Stimulated activated naive B cell treated with anti-CD40 and anti-IgM and Interleukin-4, amounts not matched to agents 10 μg/mL and 1 μg/mL and 100 μg/mL, for 72 hours (primary cell): ENCODE data around the gene ZMYM2.

Experiments used
- ATAC-seq, 2 donors: fragments of 150-1000 bp; cut with Tn5 transposase; replicated peaks; 2 replicates each; pipeline ENCODE4 v1.10.0; 2021; ENCODE audit warnings: moderate library complexity in 1 of 2
- DNase-seq: peaks from one replicate; pipeline ENCODE4 v3.0.0; 2021
- H3K27ac Mint-ChIP-seq: one replicate; pipeline ENCODE4 v1.8.0; 2022; ENCODE audit warnings: mild to moderate bottlenecking, mixed read lengths
- H3K27me3 Mint-ChIP-seq, 2 donors: one replicate each; pipeline ENCODE4 v1.8.0; 2022; ENCODE audit warnings: mixed read lengths in 2 of 2
- H3K36me3 Mint-ChIP-seq, 2 donors: one replicate each; pipeline ENCODE4 v1.8.0; 2022; ENCODE audit warnings: mixed read lengths in 2 of 2, mild to moderate bottlenecking in 1 of 2
- H3K4me1 Mint-ChIP-seq, 2 donors: one replicate each; pipeline ENCODE4 v1.8.0; 2022; ENCODE audit warnings: mixed read lengths in 2 of 2, mild to moderate bottlenecking in 1 of 2
- H3K4me3 Mint-ChIP-seq, 2 donors: one replicate each; pipeline ENCODE4 v1.8.0; 2022; ENCODE audit warnings: mild to moderate bottlenecking in 2 of 2, mixed read lengths in 2 of 2, moderate library complexity in 1 of 2
- H3K9me3 Mint-ChIP-seq, 2 donors: one replicate each; pipeline ENCODE4 v1.8.0; 2022; ENCODE audit warnings: mixed read lengths in 2 of 2, mild to moderate bottlenecking in 1 of 2

Gene ZMYM2

DNA sequence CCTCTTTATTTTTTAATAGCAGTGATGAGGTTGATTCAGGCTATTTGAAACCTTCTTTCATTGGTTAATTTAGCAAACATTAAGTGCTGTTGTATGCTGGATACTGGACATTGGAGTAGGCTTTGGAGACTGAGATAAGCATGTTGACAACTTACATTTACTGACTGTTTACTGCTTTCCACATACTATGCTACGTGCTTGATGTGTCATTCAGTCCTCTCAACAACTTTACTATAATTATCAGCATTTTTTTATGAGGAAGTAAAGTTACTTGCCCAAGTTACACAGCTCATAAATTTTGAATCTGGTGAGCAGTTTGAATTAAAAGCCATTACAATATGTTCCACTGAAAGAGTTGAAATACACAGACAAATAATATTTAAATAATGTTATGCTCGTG is 118.6 kb downstream of the ZMYM2 start:
- H3K27me3 Mint-ChIP-seq: no peaks in the 10 kb centered on the region
- peaks cover 16 to 27% of the 10 kb centered on the region in 2 donors for H3K36me3 Mint-ChIP-seq
- H3K4me3 Mint-ChIP-seq: no peak overlapping the region
- no peak for DNase-seq
- no peak for ATAC-seq
- H3K9me3 Mint-ChIP-seq: no peaks in the 10 kb centered on the region
- H3K4me1 Mint-ChIP-seq: peaks cover 4 to 19% of the 10 kb centered on the region in 2 donors
- H3K27ac Mint-ChIP-seq: no peak overlapping the region

DNA sequence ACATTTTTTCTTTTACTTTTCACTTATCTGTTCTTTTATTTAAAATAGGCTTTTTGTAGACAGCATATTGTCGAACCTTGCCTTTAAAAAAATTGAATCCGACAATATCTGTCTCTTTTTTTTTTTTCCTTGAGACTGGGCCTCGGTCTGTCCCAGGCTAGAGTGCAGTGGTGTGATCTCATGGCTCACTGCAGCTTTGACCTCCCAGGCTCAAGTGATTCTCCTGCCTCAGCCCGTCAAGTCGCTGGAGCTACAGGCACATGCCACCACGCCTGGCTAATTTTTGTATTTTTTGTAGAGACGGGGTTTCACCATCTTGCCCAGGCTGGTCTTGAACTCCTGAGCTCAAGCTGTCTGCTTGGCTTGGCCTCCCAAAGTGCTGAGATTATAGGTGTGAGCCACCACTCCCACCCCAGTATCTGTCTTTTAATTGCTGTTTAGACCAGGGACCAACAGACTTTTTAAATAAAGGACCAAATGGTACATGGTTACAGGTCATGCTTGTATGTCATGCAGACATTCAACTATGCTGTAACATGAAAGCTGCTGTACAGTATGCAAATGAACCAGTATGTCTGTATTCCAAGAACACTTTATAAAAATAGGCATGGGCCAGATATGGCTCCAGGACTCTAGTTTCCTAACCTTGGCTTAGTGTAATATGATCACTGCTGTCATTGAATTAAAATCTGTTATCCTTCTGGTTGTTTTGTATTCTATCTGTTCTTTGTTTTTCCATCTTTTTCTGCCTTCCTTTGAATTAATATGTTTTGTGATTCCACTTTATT is 122.0 kb downstream of the ZMYM2 start:
- Mint-ChIP-seq H3K36me3 (peaks cover 11 to 23% of the 10 kb centered on the region in 2 donors), H3K4me3 (no peak overlapping the region), H3K27ac (no peak overlapping the region), H3K27me3 (no peaks in the 10 kb centered on the region), H3K4me1 (no peaks in the 10 kb centered on the region), H3K9me3 (no peaks in the 10 kb centered on the region)
- no peak for ATAC-seq
- DNase-seq: no peak

DNA sequence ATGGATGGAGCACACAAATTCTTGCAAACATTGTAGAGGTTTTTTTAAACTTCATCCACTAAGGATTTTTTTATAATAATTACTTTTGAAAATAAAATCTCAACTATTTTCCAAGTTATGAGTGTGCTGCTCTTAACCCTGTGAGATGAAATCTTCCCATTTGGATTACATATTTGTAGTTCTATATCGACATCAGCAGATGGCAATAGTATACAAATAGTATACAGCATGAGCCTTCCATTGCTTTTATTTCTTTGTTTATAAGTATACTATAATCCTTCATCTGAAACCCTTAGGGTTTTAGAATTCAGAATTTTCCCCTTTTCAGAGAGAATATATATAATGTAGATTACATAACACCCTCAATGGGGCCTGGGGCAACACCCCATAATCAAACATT is 131.8 kb downstream of the ZMYM2 start:
- peaks cover 9% of the 10 kb centered on the region in 2 donors for H3K36me3 Mint-ChIP-seq
- no peaks in the 10 kb centered on the region for H3K4me1 Mint-ChIP-seq
- H3K27ac Mint-ChIP-seq: no peak overlapping the region
- H3K4me3 Mint-ChIP-seq: no peak overlapping the region
- no peaks in the 10 kb centered on the region for H3K27me3 Mint-ChIP-seq
- H3K9me3 Mint-ChIP-seq: no peaks in the 10 kb centered on the region
- DNase-seq (no peak), ATAC-seq (no peak)

DNA sequence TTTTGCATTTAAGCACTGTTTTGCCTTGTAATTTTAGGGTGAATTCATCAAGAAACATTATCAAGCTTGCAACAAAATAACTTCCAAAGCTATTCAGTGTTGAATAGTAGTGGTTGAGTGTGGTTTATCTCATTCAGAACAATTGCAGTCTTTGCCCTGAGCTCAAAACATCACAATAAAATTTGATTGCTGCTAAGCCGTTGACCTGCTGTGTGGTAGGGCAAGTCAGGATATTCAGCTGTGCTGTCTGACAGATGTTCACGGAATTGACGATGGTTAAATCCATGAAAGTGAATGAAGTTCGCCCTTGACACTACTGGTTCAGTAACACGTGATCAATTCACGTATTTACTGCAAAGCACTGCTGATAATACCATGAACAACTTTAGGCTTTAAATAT is 135.4 kb downstream of the ZMYM2 start:
- Mint-ChIP-seq H3K4me3 (no peak overlapping the region), H3K27me3 (peaks cover 10 to 20% of the 10 kb centered on the region in 2 donors), H3K36me3 (no peaks in the 10 kb centered on the region), H3K4me1 (no peaks in the 10 kb centered on the region), H3K9me3 (no peaks in the 10 kb centered on the region), H3K27ac (no peak overlapping the region)
- ATAC-seq (no peak), DNase-seq (no peak)

DNA sequence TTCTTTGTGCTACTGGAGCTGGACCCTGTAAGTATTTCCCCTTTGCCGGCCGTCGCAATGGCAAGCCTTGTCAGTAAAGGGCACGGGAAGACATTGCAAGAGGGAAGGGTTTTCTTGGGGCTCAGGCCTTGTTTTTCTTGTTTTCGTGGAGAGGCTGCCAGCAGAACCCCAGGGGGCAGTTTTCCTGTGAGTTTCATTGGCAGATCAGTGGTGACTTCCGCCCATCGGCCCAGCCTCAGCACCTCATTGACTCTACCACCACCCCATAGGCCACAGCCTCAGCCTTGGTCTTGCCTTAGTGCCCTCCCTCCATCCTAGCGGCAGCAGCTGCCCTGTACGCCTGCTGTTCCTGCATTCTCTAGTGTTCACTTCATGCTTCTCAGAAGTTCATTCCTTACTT is 140.8 kb downstream of the ZMYM2 start:
- Mint-ChIP-seq H3K27ac (no peak overlapping the region), H3K36me3 (no peaks in the 10 kb centered on the region), H3K4me3 (no peak overlapping the region), H3K4me1 (no peaks in the 10 kb centered on the region), H3K27me3 (peaks cover 46 to 58% of the 10 kb centered on the region in 2 donors), H3K9me3 (no peaks in the 10 kb centered on the region)
- ATAC-seq (no peak), DNase-seq (no peak)

DNA sequence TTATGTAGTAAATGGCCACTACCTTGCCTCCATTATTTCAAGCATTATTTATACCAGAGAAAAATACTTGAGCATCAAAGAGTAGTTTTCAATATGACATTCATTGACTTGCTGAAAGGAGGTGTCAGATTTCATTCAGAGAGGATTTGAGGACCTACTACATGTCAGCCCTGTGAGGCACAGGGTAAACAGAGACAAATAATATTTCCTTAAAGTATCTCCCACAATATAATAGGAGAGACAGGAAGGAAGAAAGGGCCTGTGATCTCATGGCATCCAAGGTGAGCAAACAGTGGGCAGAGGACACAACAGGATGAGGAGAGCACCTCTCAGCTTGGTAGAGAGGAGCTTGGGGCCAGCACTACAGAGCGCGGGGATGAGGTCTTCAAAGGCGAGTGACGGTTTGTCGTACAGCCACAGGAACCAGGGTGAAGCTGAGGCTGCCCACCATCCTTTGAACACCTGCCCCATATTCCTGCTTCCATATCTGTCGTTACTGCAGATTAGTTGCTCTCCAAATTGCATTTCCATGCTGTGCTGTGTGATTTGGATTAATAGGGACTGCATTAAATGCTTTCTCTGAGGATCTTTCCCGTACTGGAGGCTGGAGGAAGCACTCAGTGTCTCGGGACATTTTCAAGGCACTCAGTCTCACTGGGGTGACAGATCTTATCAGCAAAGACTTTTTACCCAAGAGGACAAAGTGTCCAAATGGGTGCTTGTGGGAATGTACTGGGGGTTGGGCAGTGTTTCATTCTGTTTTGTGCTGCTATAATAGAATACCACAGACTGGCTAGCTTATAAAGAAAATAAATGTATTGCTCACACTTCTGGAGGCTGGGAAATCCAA is 143.2 kb downstream of the ZMYM2 start:
- H3K4me3 Mint-ChIP-seq: no peak overlapping the region
- no peak for DNase-seq
- H3K4me1 Mint-ChIP-seq: no peaks in the 10 kb centered on the region
- no peaks in the 10 kb centered on the region for H3K36me3 Mint-ChIP-seq
- H3K27me3 Mint-ChIP-seq: peaks cover 55 to 67% of the 10 kb centered on the region in 2 donors
- no peaks in the 10 kb centered on the region for H3K9me3 Mint-ChIP-seq
- H3K27ac Mint-ChIP-seq: no peak overlapping the region
- ATAC-seq: no peak

DNA sequence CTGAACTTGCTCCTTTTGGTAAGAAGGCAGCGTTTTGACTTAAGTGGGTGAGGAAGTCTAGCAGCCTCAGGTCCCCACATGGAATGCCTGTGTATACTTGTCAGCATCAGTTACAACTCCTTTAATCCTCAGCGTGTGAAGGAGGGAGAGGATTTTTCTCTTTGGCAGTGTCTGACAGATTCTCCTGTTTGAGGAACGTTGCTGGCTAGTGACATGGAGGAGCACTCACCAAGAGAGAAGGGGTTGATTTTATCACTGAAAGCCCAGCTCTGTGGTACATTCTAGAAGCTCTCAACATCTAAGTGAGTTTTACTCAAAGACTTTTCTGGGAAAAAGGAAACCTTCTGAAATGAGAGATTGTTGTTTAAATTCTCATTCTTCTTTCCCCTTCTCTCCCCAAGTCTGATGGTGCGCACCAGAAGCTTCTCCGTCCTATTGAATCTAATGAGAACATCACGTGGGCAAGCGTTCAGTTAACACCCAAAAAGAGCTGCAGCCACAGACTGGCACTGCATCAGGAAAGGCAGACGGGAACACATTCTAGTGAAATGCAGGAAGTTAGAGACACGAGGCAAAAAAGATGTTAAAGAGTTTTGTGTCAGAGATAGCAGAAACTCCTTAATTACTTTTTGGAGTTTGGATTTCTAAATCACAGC is 144.1 kb downstream of the ZMYM2 start:
- Mint-ChIP-seq H3K27me3 (peaks cover 55 to 67% of the 10 kb centered on the region in 2 donors), H3K9me3 (no peaks in the 10 kb centered on the region), H3K4me1 (no peaks in the 10 kb centered on the region), H3K36me3 (no peaks in the 10 kb centered on the region), H3K4me3 (no peak overlapping the region), H3K27ac (no peak overlapping the region)
- DNase-seq (no peak), ATAC-seq (no peak)

DNA sequence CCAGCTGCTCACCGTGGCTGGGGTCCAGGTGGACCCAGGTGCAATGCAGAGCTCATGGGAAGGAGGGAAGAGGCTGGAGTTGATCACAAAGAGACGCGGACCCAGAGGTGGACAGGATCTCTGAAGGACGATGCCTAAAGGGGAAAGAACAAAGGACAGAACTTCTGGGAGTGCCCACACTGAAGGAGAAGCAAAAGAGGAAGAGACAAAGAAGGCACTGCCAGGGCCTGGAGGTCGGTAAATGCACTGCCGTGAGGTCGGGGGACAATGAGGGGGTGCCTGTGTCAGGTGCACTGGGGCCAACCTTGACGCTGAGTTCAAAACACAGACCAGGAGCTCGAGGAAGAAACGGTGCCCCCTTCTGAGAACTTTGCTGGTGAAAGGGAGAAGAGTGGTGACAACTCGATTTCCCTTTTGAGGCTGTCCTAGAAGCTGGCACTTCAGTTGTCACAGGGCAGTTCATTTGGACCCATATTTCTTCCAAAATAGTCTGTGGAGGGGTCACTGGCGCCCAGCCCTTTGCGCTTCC is 146.7 kb downstream of the ZMYM2 start:
- Mint-ChIP-seq H3K36me3 (no peaks in the 10 kb centered on the region), H3K4me1 (no peaks in the 10 kb centered on the region), H3K9me3 (no peaks in the 10 kb centered on the region), H3K27me3 (peaks cover 38 to 57% of the 10 kb centered on the region in 2 donors), H3K27ac (no peak overlapping the region), H3K4me3 (no peak overlapping the region)
- ATAC-seq: no peak
- DNase-seq: no peak

GRCh38 chr13:20106742-20107141 is 148.2 kb downstream of the ZMYM2 start:
- H3K27ac Mint-ChIP-seq: no peak overlapping the region
- DNase-seq (no peak), ATAC-seq (no peak)
- H3K4me3 Mint-ChIP-seq: no peak overlapping the region
- no peaks in the 10 kb centered on the region for H3K9me3 Mint-ChIP-seq
- no peaks in the 10 kb centered on the region for H3K4me1 Mint-ChIP-seq
- no peaks in the 10 kb centered on the region for H3K36me3 Mint-ChIP-seq
- peaks cover 32 to 53% of the 10 kb centered on the region in 2 donors for H3K27me3 Mint-ChIP-seq

- H3K27ac Mint-ChIP-seq: no peak overlapping the region
- DNase-seq: no peak
- H3K9me3 Mint-ChIP-seq: no peaks in the 10 kb centered on the region
- H3K4me1 Mint-ChIP-seq: no peaks in the 10 kb centered on the region
- H3K27me3 Mint-ChIP-seq: peaks cover 19 to 50% of the 10 kb centered on the region in 2 donors
- H3K36me3 Mint-ChIP-seq: no peaks in the 10 kb centered on the region
- no peak overlapping the region for H3K4me3 Mint-ChIP-seq
- ATAC-seq: no peak
These were observed 150.5 kb downstream of the ZMYM2 start for GRCh38 chr13:20109037-20109436.

- Mint-ChIP-seq H3K27me3 (peaks cover 12 to 33% of the 10 kb centered on the region in 2 donors), H3K4me1 (peaks cover 3% of the 10 kb centered on the region in 2 donors), H3K27ac (no peak overlapping the region), H3K36me3 (no peaks in the 10 kb centered on the region), H3K9me3 (peaks cover 0 to 2% of the 10 kb centered on the region in 2 donors), H3K4me3 (no peak overlapping the region)
- ATAC-seq (no peak), DNase-seq (no peak)
These were observed 155.6 kb downstream of the ZMYM2 start for GRCh38 chr13:20114066-20114610.

- H3K27me3 Mint-ChIP-seq: peaks cover 10 to 39% of the 10 kb centered on the region in 2 donors
- no peak overlapping the region for H3K27ac Mint-ChIP-seq
- DNase-seq: no peak
- no peak overlapping the region for H3K4me3 Mint-ChIP-seq
- peaks cover 0 to 2% of the 10 kb centered on the region in 2 donors for H3K9me3 Mint-ChIP-seq
- no peaks in the 10 kb centered on the region for H3K36me3 Mint-ChIP-seq
- ATAC-seq: no peak
- peaks cover 7 to 20% of the 10 kb centered on the region in 2 donors for H3K4me1 Mint-ChIP-seq
These were observed 157.7 kb downstream of the ZMYM2 start for GRCh38 chr13:20116213-20116612.

DNA sequence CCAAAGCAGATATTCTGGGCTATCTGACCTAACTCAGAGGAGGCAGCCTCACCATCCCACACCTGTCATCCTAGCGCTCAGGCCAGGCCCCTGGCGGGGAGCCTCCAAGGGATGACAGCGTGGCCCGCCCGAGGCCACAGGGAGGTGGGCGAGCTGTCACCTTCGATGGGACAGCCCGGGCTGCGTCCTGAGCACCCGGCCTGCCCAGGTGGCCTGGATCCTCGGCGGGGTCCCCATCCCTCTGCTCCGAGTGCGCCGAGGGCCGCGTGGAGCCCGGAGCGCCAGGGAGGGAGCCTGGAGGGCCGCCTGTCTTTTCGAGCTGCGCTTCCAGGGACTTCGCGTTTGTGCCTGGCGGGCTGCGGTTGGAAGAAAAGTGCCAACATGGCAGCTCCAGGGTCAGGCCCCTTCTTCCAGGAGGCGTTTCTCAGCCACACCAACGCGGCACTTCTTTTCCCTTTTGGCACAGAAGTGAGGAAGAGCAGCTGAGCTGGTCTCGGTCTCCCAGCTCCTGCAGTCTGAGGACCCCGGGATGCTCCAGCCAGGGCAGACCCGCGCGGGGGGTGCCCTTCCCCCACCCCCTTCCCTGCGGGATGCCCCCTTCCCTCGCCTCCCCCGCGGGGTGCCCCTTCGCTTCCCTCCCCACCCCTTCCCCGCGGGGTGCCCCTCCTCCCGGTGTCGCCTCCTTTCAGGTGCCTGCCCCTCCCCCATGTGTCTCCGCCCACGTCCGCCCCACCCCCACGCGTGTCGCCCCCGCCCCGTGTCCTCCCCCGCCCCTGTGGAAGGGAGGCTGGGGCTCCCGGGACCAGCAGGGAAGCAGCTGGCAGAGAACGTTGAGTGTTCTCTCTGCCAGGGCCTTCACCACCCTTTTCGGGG is 160.0 kb downstream of the ZMYM2 start:
- Mint-ChIP-seq H3K9me3 (peaks cover 0 to 2% of the 10 kb centered on the region in 2 donors), H3K4me1 (peaks cover 7 to 22% of the 10 kb centered on the region in 2 donors), H3K36me3 (no peaks in the 10 kb centered on the region), H3K27me3 (peaks cover 15 to 37% of the 10 kb centered on the region in 2 donors), H3K27ac (no peak overlapping the region), H3K4me3 (peak overlapping the region; percentile 81 to 85)
- DNase-seq (no peak), ATAC-seq (peak; percentile 11 to 68)
